ENCODE measurements around the gene PFKL.

DNA sequence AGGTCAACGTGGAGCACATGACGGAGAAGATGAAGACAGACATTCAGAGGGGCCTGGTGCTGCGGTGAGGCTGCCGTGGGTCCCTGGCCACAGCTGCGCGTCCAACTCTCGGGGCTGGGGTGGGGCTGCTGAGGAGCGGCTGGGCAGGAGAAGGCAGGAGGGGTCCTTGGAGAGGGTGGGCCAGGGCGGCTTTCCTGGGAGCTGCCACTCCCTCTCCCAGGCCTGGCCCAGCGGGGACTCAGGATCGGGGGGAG, 24.9 kb downstream of the PFKL start:
- TF ChIP-seq, protein P1, sequence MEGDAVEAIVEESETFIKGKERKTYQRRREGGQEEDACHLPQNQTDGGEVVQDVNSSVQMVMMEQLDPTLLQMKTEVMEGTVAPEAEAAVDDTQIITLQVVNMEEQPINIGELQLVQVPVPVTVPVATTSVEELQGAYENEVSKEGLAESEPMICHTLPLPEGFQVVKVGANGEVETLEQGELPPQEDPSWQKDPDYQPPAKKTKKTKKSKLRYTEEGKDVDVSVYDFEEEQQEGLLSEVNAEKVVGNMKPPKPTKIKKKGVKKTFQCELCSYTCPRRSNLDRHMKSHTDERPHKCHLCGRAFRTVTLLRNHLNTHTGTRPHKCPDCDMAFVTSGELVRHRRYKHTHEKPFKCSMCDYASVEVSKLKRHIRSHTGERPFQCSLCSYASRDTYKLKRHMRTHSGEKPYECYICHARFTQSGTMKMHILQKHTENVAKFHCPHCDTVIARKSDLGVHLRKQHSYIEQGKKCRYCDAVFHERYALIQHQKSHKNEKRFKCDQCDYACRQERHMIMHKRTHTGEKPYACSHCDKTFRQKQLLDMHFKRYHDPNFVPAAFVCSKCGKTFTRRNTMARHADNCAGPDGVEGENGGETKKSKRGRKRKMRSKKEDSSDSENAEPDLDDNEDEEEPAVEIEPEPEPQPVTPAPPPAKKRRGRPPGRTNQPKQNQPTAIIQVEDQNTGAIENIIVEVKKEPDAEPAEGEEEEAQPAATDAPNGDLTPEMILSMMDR (IDR thresholded peaks at IDR 0.05), result no peak
- no peak for TF ChIP-seq EP300 (IDR thresholded peaks at IDR 0.05)

All from tibial nerve (tissue), 4 donors.